ENCODE measurements around the gene ZNF677.
"Not testable (repeated sequence)": the region's sequence is repeated elsewhere in the genome, so short reads cannot be mapped to it uniquely, and the experiment has no call there.

Gene ZNF677

DNA sequence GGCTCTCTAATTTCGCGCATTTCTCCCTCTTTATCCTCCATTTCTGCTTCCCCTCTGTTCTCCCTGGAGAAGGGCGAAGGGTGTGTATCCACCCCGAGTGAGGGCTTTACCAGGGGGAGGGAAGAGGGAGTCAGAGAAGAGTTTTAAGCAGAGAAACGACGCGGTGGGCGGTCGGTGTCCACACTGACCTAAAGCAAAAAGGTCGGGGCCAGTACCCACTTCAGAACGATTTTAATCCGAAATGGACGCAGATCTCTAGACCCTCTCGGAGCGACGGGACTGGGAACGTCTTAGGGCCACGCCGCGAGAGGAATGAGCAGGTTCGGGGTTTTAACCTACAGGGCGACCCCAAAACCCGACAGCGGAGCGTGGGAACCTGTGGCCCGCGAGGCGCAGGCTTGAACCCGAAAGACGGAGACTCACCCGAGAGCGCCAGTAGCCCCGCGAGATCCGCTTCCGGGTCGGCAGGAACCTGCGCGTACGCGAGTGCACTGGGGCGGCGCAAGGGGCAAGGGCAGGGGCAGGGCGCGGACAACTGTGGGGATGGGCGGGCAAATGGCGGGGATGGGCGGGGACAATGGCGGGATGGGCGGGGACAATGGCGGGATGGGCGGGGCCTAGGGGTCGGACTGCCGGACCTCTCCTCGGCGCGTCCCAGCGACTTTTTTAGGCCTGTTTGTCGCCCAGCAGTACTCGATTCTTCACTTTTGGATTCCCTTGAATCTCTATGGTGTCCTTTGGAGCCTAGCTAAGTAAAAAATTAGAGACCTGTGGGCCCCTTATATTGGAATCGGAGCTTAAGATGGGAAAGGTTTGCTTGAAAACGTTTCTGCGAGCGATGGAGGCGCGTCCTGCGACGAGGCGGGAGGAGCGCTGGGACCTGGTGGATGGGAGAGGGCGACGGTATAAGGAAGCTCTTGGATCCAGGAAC, at the start of gene ZNF677:
Gene ZNF677, minus strand, starts transcription at position 463 of the 931 bp plus-strand sequence. CDS start 3,323 bp downstream, outside the sequence.
- DNase-seq (ENCODE audit: low read depth), result no peak

DNA sequence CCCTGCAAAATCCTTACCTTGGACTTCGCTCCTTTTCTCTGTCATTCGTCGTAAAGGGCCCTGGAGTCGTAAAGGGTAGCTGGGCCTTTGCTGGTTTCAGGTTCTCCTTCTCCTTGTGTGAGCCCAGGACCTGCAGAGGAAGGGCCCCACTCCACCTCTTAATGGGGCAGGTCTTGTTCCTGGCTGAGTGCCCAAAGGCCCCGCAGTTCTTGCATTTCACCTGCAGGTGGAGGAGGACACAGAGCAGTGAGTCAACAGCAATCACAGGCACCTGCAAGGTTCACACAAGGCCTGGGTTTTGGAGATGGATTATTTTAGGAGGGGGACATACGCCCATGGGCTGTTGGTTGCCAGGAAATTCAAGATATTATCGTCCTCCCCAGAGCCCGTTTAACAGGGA, 46.7 kb upstream of the ZNF677 start:
- DNase-seq (ENCODE audit: low read depth), result not testable (repeated sequence)

GRCh38 chr19:53294786-53295441, 40.2 kb upstream of the ZNF677 start:
- no peak for DNase-seq (ENCODE audit: low read depth)

DNA sequence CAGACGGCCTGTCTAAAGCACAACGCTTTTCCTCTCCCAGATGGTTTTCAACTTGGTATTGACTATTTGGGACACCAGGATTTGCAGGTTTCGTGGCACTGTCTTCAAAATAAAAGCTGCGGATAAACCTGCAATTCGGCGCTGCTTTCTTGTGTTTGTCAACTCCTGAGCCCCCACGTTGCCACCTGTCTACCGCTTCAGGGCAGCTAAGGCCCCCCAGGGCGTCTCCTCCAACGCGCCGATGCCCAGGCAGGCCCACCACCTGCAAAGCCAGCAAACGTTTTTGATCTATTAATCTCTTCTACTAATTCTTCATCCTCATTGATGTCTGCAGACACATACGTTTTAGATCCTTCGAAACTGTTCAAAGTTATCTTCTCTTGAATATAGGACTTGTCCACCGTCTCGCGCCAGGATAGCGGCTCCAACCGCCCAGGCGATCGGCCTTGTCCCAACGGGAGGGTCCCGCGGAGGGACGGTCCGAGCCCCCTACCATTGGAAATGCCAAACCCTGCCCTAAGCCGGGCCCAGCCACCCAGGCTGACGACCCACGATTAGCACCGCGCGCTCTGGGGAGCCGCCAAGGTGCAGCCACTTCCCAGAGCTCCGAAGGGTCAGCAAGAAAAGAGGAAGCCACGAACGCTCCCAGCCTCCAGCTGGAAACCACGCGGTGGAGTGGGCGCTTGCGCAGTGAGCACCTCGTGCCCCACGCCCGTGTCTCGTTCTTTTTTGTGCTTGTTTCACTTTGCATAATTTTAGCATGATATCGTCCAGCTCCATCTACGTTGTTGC, 36.3 kb upstream of the ZNF677 start:
- no peak for DNase-seq (ENCODE audit: low read depth)

DNA sequence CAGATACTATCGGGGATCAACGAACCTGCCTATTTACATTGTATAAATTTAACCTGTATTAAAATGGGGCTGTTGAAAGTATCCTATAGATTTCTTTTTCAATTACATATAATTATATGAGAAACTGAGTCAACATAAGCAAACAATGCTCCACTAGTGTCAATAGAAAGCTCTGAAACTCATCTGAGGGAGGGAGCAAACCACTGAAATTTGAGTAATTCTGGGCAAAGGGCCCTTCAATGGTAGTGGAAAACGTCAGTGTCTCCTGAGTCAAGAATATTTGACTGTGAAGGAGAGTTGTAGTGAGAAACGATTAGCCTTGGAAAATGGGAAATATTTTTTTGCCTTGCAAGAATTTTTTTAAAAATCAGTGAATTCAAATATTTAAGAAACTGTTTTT, 30.4 kb upstream of the ZNF677 start:
- DNase-seq (ENCODE audit: low read depth), result no peak

- not testable (repeated sequence) for DNase-seq (ENCODE audit: low read depth)
These were observed 27.3 kb upstream of the ZNF677 start for GRCh38 chr19:53281947-53282346.

DNA sequence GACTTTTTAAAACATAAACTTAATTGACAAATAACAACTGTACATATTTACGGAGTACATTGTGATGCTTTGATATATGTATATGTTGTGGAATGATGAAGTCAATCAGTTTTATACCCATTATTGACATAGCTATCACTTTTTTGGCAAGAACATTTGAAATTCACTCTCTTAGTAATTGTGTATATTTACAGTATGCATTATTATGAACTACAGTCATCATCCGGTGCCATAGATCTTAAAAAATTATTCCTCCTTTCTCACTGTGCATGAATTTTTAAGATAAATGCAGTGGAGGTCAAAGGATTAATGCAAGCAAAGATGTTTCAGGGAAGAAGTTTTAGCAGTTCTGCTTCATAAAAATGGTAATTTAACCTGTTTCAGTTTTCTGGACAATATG, 20.8 kb upstream of the ZNF677 start:
- no peak for DNase-seq (ENCODE audit: low read depth)

GRCh38 chr19:53272044-53272443, 17.4 kb upstream of the ZNF677 start:
- no peak for DNase-seq (ENCODE audit: low read depth)

- not testable (repeated sequence) for DNase-seq (ENCODE audit: low read depth)
These were observed 15.2 kb upstream of the ZNF677 start for GRCh38 chr19:53269861-53270260.

DNA sequence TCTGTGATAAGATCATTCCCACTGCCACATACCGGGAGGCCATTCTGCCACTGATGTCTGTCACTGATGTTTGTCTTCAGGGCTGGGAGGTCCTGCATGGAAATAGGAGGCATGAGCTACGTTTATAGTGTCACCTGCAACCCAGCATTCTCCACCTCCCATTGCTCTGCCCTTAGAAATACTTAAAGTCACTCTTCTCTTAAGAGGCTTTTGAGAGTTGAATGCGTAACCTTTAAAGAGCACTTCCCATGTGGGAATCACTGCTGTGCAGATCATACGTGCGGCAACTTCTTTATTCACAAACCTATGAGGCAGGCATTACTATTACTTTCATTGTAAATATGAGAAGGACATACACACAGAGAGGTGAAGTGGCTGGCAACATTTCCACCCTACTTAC, 12.9 kb upstream of the ZNF677 start, which contains the start of gene VN1R4:
Gene VN1R4, minus strand, starts transcription at position 101 of the 400 bp plus-strand sequence. Its CDS starts 58 bp downstream, at position 43.
- DNase-seq (ENCODE audit: low read depth), result not testable (repeated sequence)

- not testable (repeated sequence) for DNase-seq (ENCODE audit: low read depth)
These were observed 3.2 kb upstream of the ZNF677 start, which contains the start of gene VN1R2 for GRCh38 chr19:53257715-53258342. Gene VN1R2 (plus strand): TSS chr19:53258292. CDS start chr19:53258376, 84 bp downstream.

DNA sequence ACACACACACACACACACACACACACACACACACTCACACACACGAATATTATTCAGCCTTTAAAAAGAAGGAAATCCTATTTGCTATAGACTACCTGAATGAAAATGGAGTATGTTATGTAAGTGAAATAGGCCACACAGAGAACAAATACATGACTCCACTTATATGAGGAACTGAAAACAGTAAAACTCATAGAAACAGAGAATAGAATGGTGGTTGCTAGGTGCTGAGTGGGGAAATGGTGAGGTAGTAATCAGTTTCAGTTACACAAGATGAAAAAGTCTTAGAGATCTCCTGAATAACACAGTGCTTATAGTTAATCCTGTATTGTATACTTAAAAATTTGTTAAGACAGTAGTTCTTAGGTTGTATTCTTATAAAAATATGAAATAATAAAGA, 8.2 kb downstream of the ZNF677 start:
- DNase-seq (ENCODE audit: low read depth), result no peak

DNA sequence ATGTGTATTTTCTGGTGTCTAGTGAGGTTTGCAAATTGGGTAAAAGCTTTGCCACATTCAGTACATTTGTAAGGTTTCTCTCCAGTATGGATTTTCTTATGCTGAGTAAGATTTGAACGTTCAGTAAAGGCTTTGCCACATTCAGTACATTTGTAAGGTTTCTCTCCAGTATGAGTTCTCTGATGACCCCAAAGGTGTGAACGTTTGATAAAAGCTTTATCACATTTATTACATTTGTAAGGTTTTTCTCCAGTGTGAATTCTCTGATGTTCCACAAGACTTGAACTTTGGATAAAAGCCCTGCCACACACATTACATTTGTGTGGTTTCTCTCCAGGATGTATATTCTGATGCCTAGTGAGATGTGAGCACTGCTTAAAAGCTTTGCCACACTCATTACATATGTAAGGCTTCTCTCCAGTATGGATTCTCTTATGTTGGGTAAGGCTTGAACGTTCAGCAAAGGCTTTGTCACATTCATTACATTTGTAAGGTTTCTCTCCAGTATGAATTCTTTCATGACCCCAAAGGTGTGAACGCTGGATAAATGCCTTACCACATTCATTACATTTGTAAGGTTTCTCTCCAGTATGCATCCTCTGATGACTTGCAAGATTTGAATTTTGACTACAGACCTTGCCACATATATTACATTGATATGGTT, 17.4 kb downstream of the ZNF677 start:
- DNase-seq (ENCODE audit: low read depth), result no peak

GRCh38 chr19:53224606-53225005, 30.1 kb downstream of the ZNF677 start:
- DNase-seq (ENCODE audit: low read depth), result no peak

DNA sequence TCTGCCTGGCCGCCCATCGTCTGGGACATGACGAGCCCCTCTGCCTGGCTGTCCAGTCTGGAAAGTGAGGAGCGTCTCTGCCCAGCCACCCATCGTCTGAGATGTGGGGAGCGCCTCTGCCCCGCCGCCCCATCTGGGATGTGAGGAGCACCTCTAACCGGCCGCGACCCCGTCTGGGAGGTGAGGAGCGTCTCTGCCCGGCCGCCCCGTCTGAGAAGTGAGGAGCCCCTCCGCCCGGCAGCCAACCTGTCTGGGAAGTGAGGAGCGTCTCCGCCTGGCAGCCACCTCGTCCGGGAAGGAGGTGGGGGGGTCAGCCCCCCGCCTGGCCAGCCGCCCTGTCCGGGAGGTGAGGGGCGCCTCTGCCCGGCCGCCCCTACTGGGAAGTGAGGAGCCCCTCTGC, 32.0 kb downstream of the ZNF677 start:
- not testable (repeated sequence) for DNase-seq (ENCODE audit: low read depth)

DNA sequence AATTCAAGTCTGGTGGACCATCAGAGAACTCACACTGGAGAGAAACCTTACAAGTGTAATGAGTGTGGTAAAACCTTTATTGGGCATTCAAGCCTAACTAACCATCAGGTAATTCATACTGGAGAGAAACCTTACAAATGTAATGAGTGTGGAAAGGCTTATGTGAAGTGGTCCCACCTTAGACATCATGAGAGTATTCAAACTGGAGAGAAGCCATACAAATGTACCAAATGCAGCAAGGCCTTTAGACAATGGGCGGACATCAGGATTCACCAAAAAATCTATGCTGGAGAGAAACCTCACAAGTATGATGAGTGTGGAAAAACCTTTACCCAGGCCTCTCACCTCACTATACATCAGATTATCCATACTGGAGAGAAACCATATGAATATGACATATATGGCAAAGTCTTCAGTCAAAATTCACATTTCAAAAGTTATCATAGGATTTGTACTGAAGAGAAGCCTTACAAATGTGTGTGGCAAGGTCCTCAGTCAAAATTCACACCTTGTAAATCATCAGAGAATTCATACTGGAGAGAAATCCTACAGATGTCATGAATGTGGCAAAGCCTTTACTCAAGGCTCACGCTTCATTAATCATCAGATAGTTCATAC, 41.9 kb downstream of the ZNF677 start:
- DNase-seq (ENCODE audit: low read depth), result no peak

DNA sequence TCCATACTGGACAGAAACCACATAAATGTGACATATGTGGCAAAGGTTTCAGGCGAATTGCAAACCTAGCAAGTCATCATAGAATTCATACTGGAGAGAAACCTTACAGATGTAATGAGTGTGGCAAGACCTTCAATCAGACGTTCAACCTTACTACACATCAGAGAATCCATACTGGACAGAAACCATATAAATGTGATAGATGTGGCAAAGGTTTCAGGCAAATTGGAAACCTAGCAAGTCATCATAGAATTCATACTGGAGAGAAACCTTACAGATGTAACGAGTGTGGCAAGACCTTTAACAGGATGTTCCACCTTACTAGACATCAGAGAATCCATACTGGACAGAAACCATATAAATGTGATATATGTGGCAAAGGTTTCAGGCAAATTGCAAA, 43.1 kb downstream of the ZNF677 start:
- DNase-seq (ENCODE audit: low read depth), result not testable (repeated sequence)

- peak; percentile 75 for DNase-seq (ENCODE audit: low read depth)
These were observed 57.8 kb downstream of the ZNF677 start for GRCh38 chr19:53196777-53197396.

DNA sequence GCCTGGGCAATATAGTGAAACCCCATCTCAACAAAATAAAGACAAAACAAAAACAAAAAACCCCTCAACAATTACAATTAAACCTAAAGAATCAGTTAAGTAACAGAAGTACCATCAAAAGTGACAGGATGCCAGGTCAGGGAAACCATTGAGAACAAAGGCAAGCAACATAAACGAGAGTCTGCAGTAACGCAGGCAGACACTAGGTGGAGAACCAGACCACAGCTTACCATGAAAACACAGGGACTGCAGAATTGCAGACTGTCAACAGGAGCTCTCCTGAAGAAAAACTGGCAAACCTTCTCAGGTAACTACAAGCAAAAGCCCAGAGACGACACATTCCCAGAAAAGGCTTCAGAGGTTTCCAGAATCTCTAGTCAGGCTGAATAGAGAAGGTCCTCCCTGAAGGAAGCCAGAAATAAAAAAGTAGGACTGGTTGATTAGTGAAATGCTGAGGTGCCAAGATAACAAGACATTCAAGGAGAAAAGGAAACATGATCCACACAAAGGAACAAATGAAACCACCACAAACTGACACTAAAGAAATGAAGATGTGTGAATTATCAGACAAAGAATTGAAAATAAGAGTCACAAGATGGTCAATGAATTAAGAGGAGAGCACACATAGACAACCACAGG, 59.3 kb downstream of the ZNF677 start:
- peak; percentile 69 for DNase-seq (ENCODE audit: low read depth)
